Measurements from ENCODE around the gene RCOR3. TPM values are rescaled to one million over a fixed set of nuclear protein-coding genes. Genes with fewer than 3 reads are reported as not detected.

The RCOR3 gene
- total RNA-seq, 1 experiment from 2014 or later, result 39.0 TPM

DNA sequence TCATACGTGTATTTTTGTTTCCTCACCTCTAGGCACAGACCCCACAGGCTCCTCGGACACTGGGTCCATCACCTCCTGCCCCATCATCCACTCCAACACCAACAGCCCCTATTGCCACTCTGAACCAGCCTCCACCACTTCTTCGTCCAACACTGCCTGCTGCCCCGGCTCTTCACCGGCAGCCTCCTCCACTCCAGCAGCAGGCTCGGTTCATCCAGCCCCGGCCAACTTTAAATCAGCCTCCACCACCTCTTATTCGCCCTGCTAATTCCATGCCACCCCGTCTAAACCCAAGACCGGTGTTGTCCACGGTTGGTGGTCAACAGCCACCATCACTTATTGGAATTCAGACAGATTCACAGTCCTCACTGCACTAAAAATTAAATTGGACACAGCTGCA, 54.2 kb downstream of the RCOR3 start:
- no peak overlapping the region for H3K27ac ChIP-seq (ENCODE audit: low read depth, low read length, poor library complexity, severe bottlenecking)
- POLR2A ChIA-PET (ENCODE audit: low non-redundant PET), result no interaction called here
- H3K36me3 ChIP-seq (ENCODE audit: insufficient read depth, low read length, poor library complexity, severe bottlenecking), result peaks cover 21% of the 10 kb centered on the region

DNA sequence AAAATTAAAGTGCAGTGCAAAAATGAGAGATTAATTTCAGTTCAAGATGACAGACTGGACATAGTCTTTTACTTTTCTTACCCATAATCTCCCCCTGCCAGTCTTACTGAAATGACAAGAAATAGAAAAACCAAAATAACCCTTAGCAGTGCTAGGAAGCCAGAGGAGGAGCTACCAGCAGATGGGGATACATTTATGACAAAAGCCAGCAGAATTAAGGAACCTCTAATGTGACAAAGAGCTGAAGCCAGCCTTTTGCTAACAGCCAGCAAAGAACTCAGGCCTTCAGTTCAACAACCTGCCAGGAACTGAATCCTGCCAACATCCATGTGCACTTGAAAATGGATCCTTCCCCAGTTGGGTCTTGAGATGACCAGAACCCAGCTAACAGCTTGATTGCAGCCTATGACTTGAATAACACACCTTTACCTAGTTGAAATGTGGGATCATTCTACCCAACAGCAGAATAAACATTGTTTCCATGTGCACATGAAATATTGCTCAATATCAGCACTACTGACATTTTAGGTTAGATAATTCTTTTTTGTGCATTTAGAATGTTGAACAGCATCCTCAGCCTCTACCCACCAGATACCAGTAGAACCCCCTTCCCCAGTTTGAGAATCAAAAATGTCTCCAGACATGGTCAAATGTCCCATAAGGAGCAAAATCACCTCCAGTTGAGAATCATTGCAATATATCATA, 59.6 kb downstream of the RCOR3 start:
- Histone ChIP-seq H3K9me3 (ENCODE audit: low read depth, low read length, poor library complexity, severe bottlenecking) (no peaks in the 10 kb centered on the region), H3K27me3 (replicated peaks; ENCODE audit: insufficient read depth, low read depth, low read length, poor library complexity) (no peaks in the 10 kb centered on the region), H3K27ac (ENCODE audit: low read depth, low read length, poor library complexity, severe bottlenecking) (no peak overlapping the region), H3K4me1 (ENCODE audit: insufficient read depth, low read length, poor library complexity, severe bottlenecking) (peaks cover 3% of the 10 kb centered on the region), H3K36me3 (ENCODE audit: insufficient read depth, low read length, poor library complexity, severe bottlenecking) (peaks cover 10% of the 10 kb centered on the region), H3K4me3 (ENCODE audit: low read depth, low read length, poor library complexity, severe bottlenecking) (no peak overlapping the region)
- ChIA-PET CTCF (no interaction called here), POLR2A (ENCODE audit: low non-redundant PET) (no interaction called here)
- no TSS peak for BruUV-seq (replicated peaks)
- TF ChIP-seq EZH2 (IDR thresholded peaks at IDR 0.05; ENCODE audit: borderline replicate concordance, low read depth, low read length, poor library complexity, severe bottlenecking), result no peak
- TF ChIP-seq, protein P1, sequence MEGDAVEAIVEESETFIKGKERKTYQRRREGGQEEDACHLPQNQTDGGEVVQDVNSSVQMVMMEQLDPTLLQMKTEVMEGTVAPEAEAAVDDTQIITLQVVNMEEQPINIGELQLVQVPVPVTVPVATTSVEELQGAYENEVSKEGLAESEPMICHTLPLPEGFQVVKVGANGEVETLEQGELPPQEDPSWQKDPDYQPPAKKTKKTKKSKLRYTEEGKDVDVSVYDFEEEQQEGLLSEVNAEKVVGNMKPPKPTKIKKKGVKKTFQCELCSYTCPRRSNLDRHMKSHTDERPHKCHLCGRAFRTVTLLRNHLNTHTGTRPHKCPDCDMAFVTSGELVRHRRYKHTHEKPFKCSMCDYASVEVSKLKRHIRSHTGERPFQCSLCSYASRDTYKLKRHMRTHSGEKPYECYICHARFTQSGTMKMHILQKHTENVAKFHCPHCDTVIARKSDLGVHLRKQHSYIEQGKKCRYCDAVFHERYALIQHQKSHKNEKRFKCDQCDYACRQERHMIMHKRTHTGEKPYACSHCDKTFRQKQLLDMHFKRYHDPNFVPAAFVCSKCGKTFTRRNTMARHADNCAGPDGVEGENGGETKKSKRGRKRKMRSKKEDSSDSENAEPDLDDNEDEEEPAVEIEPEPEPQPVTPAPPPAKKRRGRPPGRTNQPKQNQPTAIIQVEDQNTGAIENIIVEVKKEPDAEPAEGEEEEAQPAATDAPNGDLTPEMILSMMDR (conservative IDR thresholded peaks at IDR 0.05; ENCODE audit: low read depth, low read length), result no peak
- DNase-seq (ENCODE audit: low spot score), result no peak
- intact Hi-C loops (cut with micrococcal nuclease; ENCODE audit: unreplicated experiment), result no loop called here

More for the DNA sequence above, 54.2 kb downstream of the RCOR3 start:
- intact Hi-C loops (cut with micrococcal nuclease; ENCODE audit: unreplicated experiment), result no loop called here
- Histone ChIP-seq H3K27me3 (replicated peaks; ENCODE audit: insufficient read depth, low read depth, low read length, poor library complexity) (no peaks in the 10 kb centered on the region), H3K4me3 (ENCODE audit: low read depth, low read length, poor library complexity, severe bottlenecking) (no peak overlapping the region), H3K4me1 (ENCODE audit: insufficient read depth, low read length, poor library complexity, severe bottlenecking) (peaks cover 3% of the 10 kb centered on the region), H3K9me3 (ENCODE audit: low read depth, low read length, poor library complexity, severe bottlenecking) (no peaks in the 10 kb centered on the region)
- no peak for TF ChIP-seq EZH2 (IDR thresholded peaks at IDR 0.05; ENCODE audit: borderline replicate concordance, low read depth, low read length, poor library complexity, severe bottlenecking)
- TF ChIP-seq, protein P1 (conservative IDR thresholded peaks at IDR 0.05; ENCODE audit: low read depth, low read length), result no peak
- DNase-seq (ENCODE audit: low spot score), result no peak
- BruUV-seq (replicated peaks), result no TSS peak
- CTCF ChIA-PET, result no interaction called here

DNA sequence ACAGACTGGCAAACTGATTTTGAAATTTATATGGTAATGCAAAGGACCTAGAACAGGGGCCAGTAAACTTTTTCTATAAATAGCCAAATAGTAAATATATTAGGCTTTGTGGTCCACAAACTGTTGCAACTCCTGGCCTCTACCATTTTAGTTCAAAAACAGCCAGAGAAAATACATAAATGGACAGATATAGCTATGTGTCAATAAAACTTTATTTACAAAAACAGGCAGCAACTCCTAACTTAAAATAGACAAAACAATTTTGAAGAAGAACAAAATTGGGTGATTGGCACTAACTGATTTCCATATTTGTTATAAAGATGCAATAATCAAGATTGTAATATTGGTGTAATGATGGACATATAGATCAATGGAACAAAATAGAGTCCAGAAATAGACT, 60.7 kb downstream of the RCOR3 start:
- DNase-seq (ENCODE audit: low spot score), result no peak
- H3K4me3 ChIP-seq (ENCODE audit: low read depth, low read length, poor library complexity, severe bottlenecking), result no peak overlapping the region
- no TSS peak for BruUV-seq (replicated peaks)
- H3K27me3 ChIP-seq (replicated peaks; ENCODE audit: insufficient read depth, low read depth, low read length, poor library complexity), result no peaks in the 10 kb centered on the region
- POLR2A ChIA-PET (ENCODE audit: low non-redundant PET), result no interaction called here
- no peak for TF ChIP-seq EZH2 (IDR thresholded peaks at IDR 0.05; ENCODE audit: borderline replicate concordance, low read depth, low read length, poor library complexity, severe bottlenecking)
- TF ChIP-seq, protein P1 (conservative IDR thresholded peaks at IDR 0.05; ENCODE audit: low read depth, low read length), result no peak
- no peaks in the 10 kb centered on the region for H3K36me3 ChIP-seq (ENCODE audit: insufficient read depth, low read length, poor library complexity, severe bottlenecking)
- H3K4me1 ChIP-seq (ENCODE audit: insufficient read depth, low read length, poor library complexity, severe bottlenecking), result no peaks in the 10 kb centered on the region
- intact Hi-C loops (cut with micrococcal nuclease; ENCODE audit: unreplicated experiment), result no loop called here
- H3K27ac ChIP-seq (ENCODE audit: low read depth, low read length, poor library complexity, severe bottlenecking), result no peak overlapping the region
- H3K9me3 ChIP-seq (ENCODE audit: low read depth, low read length, poor library complexity, severe bottlenecking), result no peaks in the 10 kb centered on the region
- CTCF ChIA-PET, result interaction anchor here (0.7 kb wide), 1 partner anchor 8 kb away, joined by 3 read pairs; no protein-coding TSS in a partner anchor

Measured in A673 (cell line).